ENCODE data around the gene CNOT3.

DNA sequence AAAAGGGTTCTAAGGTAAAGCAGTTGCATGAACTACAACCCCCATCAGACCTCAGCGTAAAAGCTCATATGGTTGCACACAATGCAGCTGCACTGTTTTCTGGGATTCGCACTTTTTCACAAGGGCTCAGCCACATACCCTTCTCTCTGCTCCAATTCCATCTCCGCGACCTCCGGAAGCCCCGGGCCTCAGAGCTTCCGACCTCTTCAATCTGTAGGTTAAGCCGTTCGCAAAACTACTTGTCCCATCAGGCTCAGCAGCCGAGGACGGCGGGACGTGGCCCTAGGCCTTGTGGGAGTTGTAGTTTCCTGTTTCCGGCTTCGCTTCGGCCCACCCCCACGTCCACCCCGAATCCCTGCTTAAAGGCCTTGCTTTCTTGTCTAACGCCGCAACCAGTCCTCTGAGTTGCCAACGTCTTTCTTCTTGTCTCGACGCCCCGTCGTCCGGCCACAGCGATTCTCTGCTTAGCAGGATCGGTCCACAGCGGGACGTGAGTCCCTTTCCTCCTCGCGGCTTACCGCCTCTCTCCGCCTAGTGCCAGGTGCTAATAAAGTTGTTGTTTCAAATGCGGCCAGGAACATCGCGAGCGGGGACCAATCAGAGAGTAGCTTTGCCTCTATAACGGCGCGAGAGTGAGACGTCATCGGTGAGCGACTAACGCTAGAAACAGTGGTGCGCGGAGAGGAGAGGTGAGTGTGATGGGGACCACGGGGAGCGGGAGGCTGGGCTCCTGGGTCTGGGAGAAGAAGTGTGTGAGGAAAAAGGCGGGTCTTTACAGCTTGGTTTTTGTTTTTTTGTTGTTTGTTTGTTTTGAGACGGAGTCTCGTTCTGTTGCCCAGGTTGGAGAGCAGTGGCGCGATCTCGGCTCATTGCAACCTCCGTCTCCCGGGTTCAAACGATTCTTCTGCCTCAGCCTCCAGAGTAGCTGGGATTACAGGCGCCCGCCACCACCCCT is 22.2 kb upstream of the CNOT3 start, which contains the start of the genes PRPF31 and TFPT:
- TF ChIP-seq POLR2A (IDR thresholded peaks at IDR 0.05; ENCODE audit: low read depth, low read length) (peak; percentile 88), TAF1 (IDR thresholded peaks at IDR 0.05; ENCODE audit: borderline replicate concordance, low read depth, low read length) (peak; percentile 73; the same call in 1 of the 2 replicates)
